DOHH2 (cell line): ENCODE results near the gene SLC16A12.

Experiments used
- CTCF ChIP-seq: fragments of 200-600 bp; sonication (generic); IDR thresholded peaks from one replicate; pipeline ENCODE4 v1.5.1; 2014; ENCODE audit warnings: antibody characterized with exemption, mild to moderate bottlenecking, low read depth, low read length; ENCODE audit not compliant: poor library complexity, severe bottlenecking
- EZH2phosphoT487 ChIP-seq: fragments of 200-600 bp; sonication (generic); IDR thresholded peaks from 2 replicates; pipeline ENCODE4 v1.6.1; 2017; ENCODE audit warnings: borderline replicate concordance, mild to moderate bottlenecking, antibody characterized with exemption, low read length, moderate library complexity, mixed read lengths

- no peak for TF ChIP-seq CTCF
- TF ChIP-seq EZH2phosphoT487, result no peak
Observed at GRCh38 chr10:89526358-89526757, 9.0 kb downstream of the SLC16A12 start.
